M059J (cell line): ENCODE results near the gene OSBPL1A. TPM values are rescaled to one million over a fixed set of nuclear protein-coding genes. Genes with fewer than 3 reads are reported as not detected.

Source experiments
- DNase-seq: peaks from one replicate; pipeline ENCODE4 v3.0.0-alpha.2; 2012; ENCODE audit warnings: low read depth
- total RNA-seq: library from RNA; depleted of rRNA; stranded (reverse); fragments of >200 nt; shearing (Covaris generic); gene quantifications from 2 replicates; pipeline ENCODE4 v1.2.3, GENCODE V29; 2014

The OSBPL1A gene
- total RNA-seq, 1 experiment from 2014 or later: 26.4 TPM

GRCh38 chr18:24267878-24268277, 129.7 kb downstream of the OSBPL1A start:
- no peak for DNase-seq

DNA sequence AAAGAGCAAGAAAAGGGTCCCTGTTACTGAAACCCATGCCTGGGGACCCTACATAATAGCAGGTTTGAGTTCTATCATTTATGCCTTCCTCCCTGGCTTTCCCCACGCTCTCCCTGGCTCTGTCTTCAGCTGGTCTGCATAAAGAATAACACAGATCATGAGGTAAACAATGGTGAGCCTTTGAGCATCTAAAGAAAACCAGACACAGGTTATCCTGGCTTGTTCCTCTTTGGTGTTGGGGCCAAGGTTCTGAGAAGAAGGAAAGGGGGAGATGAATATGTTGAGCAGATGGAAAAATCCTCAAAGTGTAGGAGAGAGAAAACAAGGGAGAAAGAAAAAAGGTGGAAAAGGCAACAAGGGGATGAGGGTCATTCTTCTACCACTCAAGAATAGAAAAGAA, 131.5 kb downstream of the OSBPL1A start:
- no peak for DNase-seq

DNA sequence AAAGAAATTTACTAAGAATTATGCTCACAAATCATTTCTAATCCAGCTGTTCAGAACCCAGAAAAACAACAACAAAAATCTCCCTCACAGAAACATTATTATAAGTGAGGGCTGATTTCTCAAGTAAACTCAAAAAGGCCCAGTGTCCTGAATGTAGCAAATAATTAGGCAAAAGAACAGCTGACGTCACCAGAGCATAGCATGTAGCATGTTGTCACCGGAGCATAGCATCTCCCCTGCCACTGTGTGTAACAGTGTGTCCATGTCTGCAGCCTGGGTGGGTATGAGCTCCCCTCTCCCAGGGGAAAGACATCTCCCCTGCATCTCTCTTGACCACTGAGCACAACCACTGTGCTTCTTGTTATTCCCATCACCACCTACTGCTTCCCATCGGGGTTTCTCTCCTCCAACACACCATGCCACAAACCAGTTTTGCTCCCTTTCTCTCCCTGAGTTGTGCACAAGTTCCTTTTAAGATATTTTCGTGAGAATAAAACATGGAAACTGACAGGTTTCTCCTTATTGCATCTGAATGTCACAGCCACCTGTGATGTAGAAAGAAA, 132.0 kb downstream of the OSBPL1A start:
- DNase-seq: no peak

GRCh38 chr18:24263050-24263449, 134.6 kb downstream of the OSBPL1A start:
- no peak for DNase-seq

DNA sequence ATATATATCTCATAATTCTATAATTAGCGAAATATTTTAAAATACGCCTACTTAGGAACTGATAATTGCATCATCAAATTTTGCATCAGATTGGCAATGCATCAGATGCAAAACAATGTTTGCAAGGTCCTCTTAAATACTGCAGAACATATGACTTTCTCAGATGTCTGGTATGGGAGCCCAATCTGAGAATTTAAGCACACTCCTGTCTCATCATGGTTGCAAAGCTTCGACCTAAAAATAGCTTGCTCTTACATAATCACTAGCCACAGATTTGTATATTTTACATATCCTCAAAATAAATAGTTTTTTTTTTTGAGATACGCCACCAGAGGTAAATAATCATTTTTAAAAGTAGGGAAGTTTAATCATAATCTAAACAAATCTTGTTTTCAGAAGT, 135.5 kb downstream of the OSBPL1A start:
- no peak for DNase-seq

DNA sequence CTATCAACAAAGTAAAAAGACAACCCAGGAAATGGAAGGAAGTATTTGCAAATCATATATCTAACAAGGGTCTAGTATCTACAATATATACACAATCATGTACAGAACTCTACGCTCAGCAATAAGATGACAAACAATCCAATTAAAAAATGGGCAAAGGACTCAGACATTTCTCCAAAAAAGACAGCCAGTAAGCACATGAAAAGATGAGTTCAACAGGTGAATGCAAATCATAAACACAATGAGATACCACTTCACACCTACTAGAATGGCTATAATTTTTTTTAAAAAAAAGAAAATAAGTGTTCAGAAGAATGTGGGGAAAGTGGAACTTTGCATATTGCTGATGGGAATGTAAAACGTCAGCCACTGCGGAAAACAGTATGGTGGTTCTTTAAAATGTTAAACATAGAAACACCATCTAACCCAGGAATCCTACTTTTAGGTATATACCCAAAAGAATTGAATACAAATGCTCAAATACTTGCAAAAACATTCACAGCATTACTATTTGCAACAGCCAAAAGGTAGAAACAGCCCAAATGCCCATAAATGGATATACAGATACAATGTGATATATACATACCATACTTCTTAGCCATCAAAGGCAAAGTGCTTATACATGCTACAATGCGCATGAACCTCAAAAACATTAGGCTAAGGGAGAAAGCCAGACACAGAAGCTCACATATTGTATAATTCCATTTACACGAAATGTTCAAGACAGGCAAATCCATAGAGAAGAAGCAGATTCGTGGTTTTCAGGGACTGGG, 137.6 kb downstream of the OSBPL1A start:
- DNase-seq: no peak

- no peak for DNase-seq
Measured at GRCh38 chr18:24254071-24254470, 143.6 kb downstream of the OSBPL1A start.

- DNase-seq: no peak
Measured at GRCh38 chr18:24249716-24250115, 147.9 kb downstream of the OSBPL1A start.

- DNase-seq: no peak
Measured at GRCh38 chr18:24248359-24248758, 149.3 kb downstream of the OSBPL1A start.

DNA sequence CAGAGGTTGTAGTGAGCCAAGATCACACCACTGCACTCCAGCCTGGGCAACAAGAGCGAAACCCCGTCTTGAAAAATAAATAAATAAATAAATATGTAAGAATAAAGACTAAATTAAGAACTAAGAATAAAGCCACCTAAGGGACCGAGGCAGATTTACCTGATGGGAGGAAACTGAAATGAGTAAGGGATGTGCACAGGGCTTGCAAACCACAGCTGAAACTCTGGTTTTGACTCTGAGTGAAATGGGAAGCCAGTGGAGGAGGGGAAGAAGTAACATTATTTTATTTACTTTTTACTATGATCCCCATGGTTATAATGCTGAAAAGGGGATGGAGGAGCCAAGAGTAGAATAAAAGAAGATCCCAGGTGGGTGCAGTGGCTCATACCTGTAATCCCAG, 151.5 kb downstream of the OSBPL1A start:
- DNase-seq: no peak

- no peak for DNase-seq
Measured at GRCh38 chr18:24244698-24245097, 152.9 kb downstream of the OSBPL1A start.

- no peak for DNase-seq
Measured at GRCh38 chr18:24243677-24244076, 153.9 kb downstream of the OSBPL1A start.

GRCh38 chr18:24239341-24239740, 158.3 kb downstream of the OSBPL1A start:
- no peak for DNase-seq

DNA sequence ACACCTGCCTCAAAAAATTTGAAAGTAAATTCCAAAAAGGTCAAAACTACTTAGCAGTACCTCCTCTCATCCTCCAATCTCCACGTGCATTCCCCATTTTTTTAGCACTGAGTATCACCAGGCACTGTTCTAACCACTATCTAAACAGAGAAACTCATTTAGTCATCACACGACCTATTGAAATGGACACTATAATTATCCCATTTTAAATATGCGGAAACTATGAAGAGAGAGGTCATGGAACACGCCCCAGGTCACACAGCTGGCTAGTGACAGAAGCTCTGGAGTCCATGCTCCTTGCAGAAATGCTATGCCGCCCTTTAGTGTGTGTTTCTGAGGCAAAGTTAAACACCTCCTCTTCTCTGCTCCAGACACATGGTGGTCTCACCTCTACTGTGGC, 159.2 kb downstream of the OSBPL1A start:
- DNase-seq: no peak

- DNase-seq: no peak
Measured at GRCh38 chr18:24234850-24235418, 162.7 kb downstream of the OSBPL1A start.

DNA sequence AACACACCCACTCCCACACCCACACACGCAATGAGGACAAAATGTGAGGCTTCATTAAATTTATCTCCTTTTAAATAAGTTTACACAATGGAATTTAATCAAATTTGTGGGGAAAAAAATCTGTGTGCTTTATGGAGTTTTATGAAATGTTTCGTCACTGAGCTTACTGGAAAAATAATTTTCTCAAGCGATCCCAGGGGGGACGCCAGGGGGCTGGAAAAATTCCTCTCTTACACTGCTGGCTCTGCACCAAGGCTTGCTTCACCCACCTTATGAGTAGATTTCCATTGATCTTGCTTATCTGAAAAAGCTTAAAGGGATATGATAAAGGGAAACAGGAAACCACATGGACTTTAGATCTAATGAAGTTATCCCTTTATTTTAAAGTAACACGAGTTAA, 163.3 kb downstream of the OSBPL1A start:
- no peak for DNase-seq

GRCh38 chr18:24232800-24233199, 164.8 kb downstream of the OSBPL1A start:
- no peak for DNase-seq

DNA sequence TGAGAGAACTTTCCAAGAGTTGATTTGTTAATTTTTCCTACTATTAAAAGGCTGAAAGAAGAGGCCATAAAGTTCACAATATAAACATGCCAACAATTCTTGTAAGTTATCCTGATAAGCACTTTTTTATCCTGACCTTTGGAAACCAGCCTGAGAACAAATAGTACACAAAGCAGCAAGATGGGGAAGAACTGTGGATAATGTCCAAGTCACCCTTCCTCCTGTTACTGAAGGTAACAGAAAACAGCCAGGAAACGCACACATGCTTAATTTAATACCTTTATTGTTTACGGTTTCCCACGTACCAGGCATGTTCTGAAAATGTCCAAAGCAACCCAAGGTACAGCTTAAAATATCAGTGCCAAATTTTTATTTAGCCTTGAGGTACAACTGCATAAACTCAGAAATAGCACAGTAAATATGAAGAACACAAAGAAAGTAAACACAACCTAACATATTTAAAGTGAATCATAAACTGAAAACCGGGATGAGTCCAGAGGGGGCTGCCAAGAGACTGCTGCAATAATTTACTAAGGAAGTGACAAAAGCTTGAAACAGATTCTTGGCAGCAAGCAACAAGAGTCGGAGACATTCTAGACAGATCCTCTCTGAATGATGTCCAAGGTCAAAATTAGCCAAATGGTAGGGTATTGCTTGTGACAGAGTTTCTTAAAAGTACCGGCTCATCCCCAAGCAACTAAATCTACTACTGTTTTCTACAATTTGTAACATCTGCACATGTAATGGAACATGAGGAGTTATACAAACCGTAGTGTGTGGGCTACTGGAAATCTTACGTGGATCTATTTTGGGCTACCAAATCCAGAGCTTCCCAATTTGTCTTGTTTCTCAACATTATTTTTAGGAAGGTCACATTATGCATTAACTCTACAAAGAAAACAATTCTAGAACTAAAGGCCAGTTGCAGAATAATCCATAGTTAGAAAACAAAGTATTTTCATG, 165.6 kb downstream of the OSBPL1A start:
- peak; percentile 36 for DNase-seq

DNA sequence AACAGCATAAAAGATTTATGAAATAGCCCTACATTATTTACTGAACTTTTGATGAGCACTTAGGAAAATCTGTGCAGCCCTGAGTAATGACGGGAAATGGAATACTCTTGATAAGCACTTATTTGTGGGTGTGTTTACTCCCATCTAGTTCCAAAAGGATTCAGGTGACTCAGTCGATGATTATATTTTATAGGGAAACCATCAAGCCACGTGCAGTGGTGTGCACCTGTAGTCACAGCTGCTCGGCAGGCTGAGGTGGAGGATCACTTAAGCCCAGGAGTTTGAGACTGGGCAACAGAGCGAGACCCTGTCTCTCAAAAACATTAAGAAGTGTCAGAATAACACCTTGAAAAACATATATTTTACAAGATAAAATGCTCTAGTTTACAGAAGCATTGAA, 166.9 kb downstream of the OSBPL1A start:
- no peak for DNase-seq

DNA sequence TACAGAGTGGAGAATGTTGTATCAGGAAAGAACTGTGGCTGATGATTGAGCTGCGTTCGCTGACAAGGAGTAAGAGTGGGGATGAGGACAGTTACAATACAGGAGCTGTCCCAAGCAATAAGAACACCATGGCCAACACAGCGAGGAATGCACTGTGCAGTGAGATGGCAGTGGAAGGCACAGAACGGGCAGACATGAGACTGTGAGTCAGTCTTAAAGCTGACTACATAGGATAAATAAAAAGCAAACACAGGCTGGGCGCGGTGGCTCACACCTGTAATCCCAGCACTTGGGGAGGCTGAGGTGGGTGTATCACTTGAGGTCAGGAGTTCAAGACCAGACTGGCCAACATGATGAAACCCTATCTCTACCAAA, 169.0 kb downstream of the OSBPL1A start:
- DNase-seq: peak; percentile 53

GRCh38 chr18:24227977-24228666, 169.5 kb downstream of the OSBPL1A start:
- DNase-seq: peak; percentile 76

GRCh38 chr18:24220318-24220688, 177.3 kb downstream of the OSBPL1A start:
- DNase-seq: no peak
